ENCODE data around the gene SH3RF3.

SH3RF3 gene

DNA sequence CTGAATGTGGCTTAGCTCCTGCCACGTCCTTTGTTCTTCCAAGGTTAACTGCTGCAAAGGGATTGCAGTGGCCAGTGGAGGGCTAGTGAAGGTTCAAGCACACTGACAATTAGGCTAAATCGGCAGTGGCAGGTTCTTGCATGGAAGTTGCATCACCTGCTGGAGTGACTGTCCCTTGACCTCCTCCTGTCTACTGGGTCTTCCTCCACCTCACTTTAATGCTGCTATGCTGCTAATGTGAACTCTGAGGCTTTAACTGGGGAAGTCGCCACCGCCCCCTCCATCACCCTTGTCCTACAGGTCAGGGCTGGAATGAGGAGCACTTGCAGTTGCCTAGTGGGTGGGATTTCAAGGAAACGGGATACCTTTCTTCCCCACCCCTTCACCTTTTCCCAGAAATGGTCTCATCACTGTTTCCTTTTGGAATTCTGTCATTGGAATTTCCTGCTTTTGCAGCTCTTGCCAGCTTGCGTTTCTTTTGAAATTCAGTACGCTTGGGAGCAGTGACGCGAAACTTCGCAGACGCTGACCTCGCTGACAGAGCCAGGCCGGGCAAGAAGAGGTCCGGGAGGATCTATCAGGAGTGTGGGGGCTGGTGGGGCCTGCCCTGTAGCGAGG lies 150.3 kb downstream of the SH3RF3 start:
- TF ChIP-seq, protein P1, sequence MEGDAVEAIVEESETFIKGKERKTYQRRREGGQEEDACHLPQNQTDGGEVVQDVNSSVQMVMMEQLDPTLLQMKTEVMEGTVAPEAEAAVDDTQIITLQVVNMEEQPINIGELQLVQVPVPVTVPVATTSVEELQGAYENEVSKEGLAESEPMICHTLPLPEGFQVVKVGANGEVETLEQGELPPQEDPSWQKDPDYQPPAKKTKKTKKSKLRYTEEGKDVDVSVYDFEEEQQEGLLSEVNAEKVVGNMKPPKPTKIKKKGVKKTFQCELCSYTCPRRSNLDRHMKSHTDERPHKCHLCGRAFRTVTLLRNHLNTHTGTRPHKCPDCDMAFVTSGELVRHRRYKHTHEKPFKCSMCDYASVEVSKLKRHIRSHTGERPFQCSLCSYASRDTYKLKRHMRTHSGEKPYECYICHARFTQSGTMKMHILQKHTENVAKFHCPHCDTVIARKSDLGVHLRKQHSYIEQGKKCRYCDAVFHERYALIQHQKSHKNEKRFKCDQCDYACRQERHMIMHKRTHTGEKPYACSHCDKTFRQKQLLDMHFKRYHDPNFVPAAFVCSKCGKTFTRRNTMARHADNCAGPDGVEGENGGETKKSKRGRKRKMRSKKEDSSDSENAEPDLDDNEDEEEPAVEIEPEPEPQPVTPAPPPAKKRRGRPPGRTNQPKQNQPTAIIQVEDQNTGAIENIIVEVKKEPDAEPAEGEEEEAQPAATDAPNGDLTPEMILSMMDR (IDR thresholded peaks at IDR 0.05; ENCODE audit: poor library complexity, severe bottlenecking), result no peak
- DNase-seq (ENCODE audit: low spot score), result no peak
- ATAC-seq (ENCODE audit: low read depth), result no peak; the same call in 2 of the 3 replicates
- Histone ChIP-seq H3K27me3 (ENCODE audit: insufficient read depth, poor library complexity, severe bottlenecking) (no peaks in the 10 kb centered on the region), H3K4me1 (ENCODE audit: insufficient read depth, poor library complexity, severe bottlenecking) (peaks cover 4% of the 10 kb centered on the region), H3K27ac (ENCODE audit: poor library complexity, severe bottlenecking) (no peak overlapping the region), H3K4me3 (ENCODE audit: severe bottlenecking) (no peak overlapping the region), H3K36me3 (ENCODE audit: low read depth) (no peaks in the 10 kb centered on the region), H3K9me3 (ENCODE audit: severe bottlenecking) (no peaks in the 10 kb centered on the region)

DNA sequence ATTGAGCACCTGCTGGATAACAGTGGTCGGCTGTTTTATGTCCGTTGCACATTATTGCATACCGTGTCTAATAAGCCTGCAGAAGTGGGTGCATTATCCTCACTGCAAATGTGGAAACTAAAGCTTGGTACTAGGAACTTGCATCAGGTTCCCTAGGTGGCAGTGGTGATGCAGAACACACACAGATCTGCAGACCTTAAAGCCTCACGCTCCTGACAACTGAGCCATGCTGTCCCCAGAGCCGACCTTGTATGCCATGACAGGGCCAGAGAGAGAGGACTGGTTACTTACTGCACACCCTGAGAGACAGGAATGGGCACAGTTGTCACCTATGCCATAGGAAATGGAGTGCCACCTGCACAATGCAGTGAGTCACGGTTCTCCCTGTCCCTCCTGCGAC lies 151.8 kb downstream of the SH3RF3 start:
- Histone ChIP-seq H3K27me3 (ENCODE audit: insufficient read depth, poor library complexity, severe bottlenecking) (no peaks in the 10 kb centered on the region), H3K9me3 (ENCODE audit: severe bottlenecking) (no peaks in the 10 kb centered on the region), H3K27ac (ENCODE audit: poor library complexity, severe bottlenecking) (no peak overlapping the region), H3K36me3 (ENCODE audit: low read depth) (no peaks in the 10 kb centered on the region), H3K4me3 (ENCODE audit: severe bottlenecking) (no peak overlapping the region), H3K4me1 (ENCODE audit: insufficient read depth, poor library complexity, severe bottlenecking) (peaks cover 4% of the 10 kb centered on the region)
- no peak for ATAC-seq (ENCODE audit: low read depth)
- TF ChIP-seq, protein P1 (IDR thresholded peaks at IDR 0.05; ENCODE audit: poor library complexity, severe bottlenecking), result no peak
- DNase-seq (ENCODE audit: low spot score), result no peak

DNA sequence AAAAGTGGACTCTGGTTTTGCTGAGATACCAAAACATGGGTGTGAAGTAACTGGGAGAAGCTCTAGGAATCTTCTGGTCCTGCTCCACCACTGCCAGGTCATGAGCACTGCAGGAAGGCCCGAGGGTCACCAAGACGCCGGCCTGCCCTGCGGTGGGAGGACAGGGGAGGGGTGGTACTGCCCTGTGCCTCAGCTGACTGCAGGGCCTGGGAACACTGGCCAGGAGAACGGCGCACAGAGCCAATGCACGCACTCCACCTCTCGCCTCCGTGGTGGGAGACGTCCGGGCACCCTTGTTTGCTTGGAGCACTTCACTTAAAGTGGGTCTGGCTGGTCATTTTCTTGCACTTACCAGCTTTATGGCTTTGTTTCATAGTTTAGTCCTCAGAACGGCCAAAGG lies 153.4 kb downstream of the SH3RF3 start:
- no peaks in the 10 kb centered on the region for H3K36me3 ChIP-seq (ENCODE audit: low read depth)
- no peaks in the 10 kb centered on the region for H3K27me3 ChIP-seq (ENCODE audit: insufficient read depth, poor library complexity, severe bottlenecking)
- no peak overlapping the region for H3K27ac ChIP-seq (ENCODE audit: poor library complexity, severe bottlenecking)
- no peaks in the 10 kb centered on the region for H3K9me3 ChIP-seq (ENCODE audit: severe bottlenecking)
- ATAC-seq (ENCODE audit: low read depth) (no peak), DNase-seq (ENCODE audit: low spot score) (no peak)
- peaks cover 4% of the 10 kb centered on the region for H3K4me1 ChIP-seq (ENCODE audit: insufficient read depth, poor library complexity, severe bottlenecking)
- TF ChIP-seq, protein P1 (IDR thresholded peaks at IDR 0.05; ENCODE audit: poor library complexity, severe bottlenecking), result no peak
- H3K4me3 ChIP-seq (ENCODE audit: severe bottlenecking), result no peak overlapping the region

DNA sequence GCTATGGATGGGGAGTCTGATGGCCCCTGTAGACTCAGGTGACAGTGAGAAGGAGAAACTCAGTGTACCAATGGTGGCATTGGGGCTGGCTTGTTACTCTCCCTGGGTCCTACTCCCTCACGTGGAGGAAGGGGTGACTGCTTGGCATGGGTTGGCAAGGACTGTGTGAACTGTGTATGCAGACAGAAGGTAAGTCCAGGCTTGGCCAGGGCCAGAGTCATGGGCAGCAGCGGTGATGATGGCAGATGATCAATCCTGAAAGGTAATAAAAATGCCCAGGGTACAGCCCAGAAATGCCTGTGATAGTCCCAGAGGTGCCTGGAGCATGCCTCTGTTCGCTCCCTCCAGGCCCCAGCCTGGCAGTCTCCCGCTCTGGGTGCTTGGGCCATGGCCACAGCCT lies 153.9 kb downstream of the SH3RF3 start:
- no peak for ATAC-seq (ENCODE audit: low read depth)
- H3K9me3 ChIP-seq (ENCODE audit: severe bottlenecking), result no peaks in the 10 kb centered on the region
- no peaks in the 10 kb centered on the region for H3K36me3 ChIP-seq (ENCODE audit: low read depth)
- H3K4me1 ChIP-seq (ENCODE audit: insufficient read depth, poor library complexity, severe bottlenecking), result peaks cover 4% of the 10 kb centered on the region
- no peak for DNase-seq (ENCODE audit: low spot score)
- H3K4me3 ChIP-seq (ENCODE audit: severe bottlenecking), result no peak overlapping the region
- no peaks in the 10 kb centered on the region for H3K27me3 ChIP-seq (ENCODE audit: insufficient read depth, poor library complexity, severe bottlenecking)
- TF ChIP-seq, protein P1 (IDR thresholded peaks at IDR 0.05; ENCODE audit: poor library complexity, severe bottlenecking), result no peak
- no peak overlapping the region for H3K27ac ChIP-seq (ENCODE audit: poor library complexity, severe bottlenecking)

DNA sequence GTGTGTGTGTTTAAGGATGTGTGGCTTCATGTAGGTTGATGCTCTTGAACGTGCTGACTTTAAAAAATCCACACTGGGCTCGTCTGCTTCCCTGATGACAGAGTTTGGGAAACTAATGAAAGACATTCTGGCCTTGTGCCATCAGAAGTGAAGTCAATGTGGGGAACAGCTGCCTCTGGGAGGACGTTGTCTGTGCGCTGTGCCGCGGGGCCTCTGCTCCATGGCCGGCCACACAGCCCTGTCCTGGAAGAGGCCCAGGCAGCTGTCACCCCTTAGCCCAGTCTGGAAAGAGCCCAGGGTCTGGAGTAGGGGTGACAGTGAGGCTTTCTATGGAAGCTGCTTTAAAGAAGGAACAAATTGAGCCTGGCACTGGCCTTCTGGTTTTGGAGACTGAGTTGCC lies 155.8 kb downstream of the SH3RF3 start:
- Histone ChIP-seq H3K27me3 (ENCODE audit: insufficient read depth, poor library complexity, severe bottlenecking) (no peaks in the 10 kb centered on the region), H3K9me3 (ENCODE audit: severe bottlenecking) (no peaks in the 10 kb centered on the region), H3K36me3 (ENCODE audit: low read depth) (no peaks in the 10 kb centered on the region), H3K4me1 (ENCODE audit: insufficient read depth, poor library complexity, severe bottlenecking) (no peaks in the 10 kb centered on the region), H3K4me3 (ENCODE audit: severe bottlenecking) (no peak overlapping the region), H3K27ac (ENCODE audit: poor library complexity, severe bottlenecking) (no peak overlapping the region)
- DNase-seq (ENCODE audit: low spot score) (no peak), ATAC-seq (ENCODE audit: low read depth) (no peak; the same call in 2 of the 3 replicates)
- TF ChIP-seq, protein P1 (IDR thresholded peaks at IDR 0.05; ENCODE audit: poor library complexity, severe bottlenecking), result no peak

Data from RWPE2 (cell line).